GM10266 (cell line): ENCODE results near the gene MAP7.

Experiments
- DNase-seq: peaks from one replicate; pipeline ENCODE4 v3.0.0; 2012; ENCODE audit errors: extremely low spot score
- TF ChIP-seq, protein P1 (sequence below): IDR thresholded peaks from 2 replicates; pipeline ENCODE4 v1.5.1; 2012; ENCODE audit warnings: mild to moderate bottlenecking, low read depth; ENCODE audit not compliant: control insufficient read depth, insufficient read depth; ENCODE audit errors: missing control alignments

MAP7 gene

GRCh38 chr6:136362421-136363356 is 187.5 kb downstream of the MAP7 start:
- TF ChIP-seq, protein P1, sequence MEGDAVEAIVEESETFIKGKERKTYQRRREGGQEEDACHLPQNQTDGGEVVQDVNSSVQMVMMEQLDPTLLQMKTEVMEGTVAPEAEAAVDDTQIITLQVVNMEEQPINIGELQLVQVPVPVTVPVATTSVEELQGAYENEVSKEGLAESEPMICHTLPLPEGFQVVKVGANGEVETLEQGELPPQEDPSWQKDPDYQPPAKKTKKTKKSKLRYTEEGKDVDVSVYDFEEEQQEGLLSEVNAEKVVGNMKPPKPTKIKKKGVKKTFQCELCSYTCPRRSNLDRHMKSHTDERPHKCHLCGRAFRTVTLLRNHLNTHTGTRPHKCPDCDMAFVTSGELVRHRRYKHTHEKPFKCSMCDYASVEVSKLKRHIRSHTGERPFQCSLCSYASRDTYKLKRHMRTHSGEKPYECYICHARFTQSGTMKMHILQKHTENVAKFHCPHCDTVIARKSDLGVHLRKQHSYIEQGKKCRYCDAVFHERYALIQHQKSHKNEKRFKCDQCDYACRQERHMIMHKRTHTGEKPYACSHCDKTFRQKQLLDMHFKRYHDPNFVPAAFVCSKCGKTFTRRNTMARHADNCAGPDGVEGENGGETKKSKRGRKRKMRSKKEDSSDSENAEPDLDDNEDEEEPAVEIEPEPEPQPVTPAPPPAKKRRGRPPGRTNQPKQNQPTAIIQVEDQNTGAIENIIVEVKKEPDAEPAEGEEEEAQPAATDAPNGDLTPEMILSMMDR: no peak
- no peak for DNase-seq

GRCh38 chr6:136361787-136362186 is 188.4 kb downstream of the MAP7 start:
- DNase-seq: no peak
- TF ChIP-seq, protein P1: no peak

DNA sequence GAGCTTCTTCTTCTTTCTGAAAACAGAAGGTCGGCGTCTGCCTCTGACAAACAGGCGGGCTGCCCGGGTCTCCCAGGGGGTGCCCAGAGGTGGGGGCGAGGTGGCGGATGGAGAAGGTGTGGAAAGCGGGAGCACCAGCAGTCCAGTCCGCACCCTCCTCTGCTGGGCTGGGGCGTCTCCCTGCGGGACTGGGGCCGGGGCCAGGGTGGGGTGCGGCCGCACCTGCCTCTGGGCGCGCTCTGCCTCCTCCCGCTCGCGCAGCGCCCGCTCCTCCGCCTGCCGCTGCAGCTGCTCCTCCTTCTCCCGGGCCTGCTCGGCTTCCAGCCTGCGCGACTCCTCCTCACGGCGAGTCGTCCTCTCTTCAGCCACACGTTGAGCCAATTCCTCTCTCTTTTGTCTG is 189.4 kb downstream of the MAP7 start:
- DNase-seq: no peak
- TF ChIP-seq, protein P1: no peak

- TF ChIP-seq, protein P1: no peak
- DNase-seq: no peak
Measured at GRCh38 chr6:136359851-136360250, 190.4 kb downstream of the MAP7 start.

- no peak for DNase-seq
- TF ChIP-seq, protein P1: no peak
Measured at GRCh38 chr6:136351518-136352110, 198.6 kb downstream of the MAP7 start.

GRCh38 chr6:136350914-136351313 is 199.3 kb downstream of the MAP7 start:
- TF ChIP-seq, protein P1: no peak
- no peak for DNase-seq

- TF ChIP-seq, protein P1: no peak
- no peak for DNase-seq
Measured at GRCh38 chr6:136347847-136348246, 202.4 kb downstream of the MAP7 start.
